ENCODE results near the gene MCF2.
A peak's percentile ranks its signal among the peaks of the same experiment; 100 is the strongest.

MCF2 gene

DNA sequence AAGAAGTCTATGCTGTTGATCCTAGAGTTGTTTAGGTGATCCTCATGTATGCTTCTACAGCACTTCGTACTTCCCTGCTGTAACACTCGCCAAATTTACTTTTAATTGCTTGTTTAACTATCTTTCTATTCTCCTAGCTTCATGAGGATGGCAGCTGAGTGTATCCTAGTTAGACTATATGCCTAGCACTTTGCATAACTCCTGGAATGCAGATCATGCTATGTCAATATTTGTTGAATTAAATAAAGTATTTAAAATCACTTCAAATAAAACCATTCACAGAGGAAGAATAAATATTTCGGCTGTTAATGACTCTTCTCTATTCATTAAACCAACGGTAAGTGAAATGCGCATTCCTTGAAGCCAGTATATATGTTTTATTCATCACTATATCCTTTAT lies 122.4 kb downstream of the MCF2 start:
- no peak for DNase-seq (ENCODE audit: low spot score)

DNA sequence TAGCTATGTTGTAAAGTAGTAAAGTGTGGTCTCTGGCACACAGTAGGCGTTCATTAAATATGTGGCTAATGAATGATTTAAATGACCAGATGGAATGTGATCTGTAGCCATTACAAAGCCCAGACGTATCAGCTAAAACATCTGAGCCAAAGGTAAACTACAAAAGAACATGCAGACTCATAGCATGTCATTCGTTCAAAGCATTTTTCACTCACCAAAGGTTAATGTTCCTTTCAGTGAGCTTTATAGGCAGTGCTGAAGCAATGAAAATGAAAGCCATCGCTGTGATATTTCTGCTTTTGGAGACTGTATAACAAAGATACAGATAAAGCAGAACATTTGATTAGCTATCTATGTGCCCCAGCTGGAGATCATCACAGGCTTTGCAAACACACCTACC lies 126.9 kb downstream of the MCF2 start:
- DNase-seq (ENCODE audit: low spot score): no peak

DNA sequence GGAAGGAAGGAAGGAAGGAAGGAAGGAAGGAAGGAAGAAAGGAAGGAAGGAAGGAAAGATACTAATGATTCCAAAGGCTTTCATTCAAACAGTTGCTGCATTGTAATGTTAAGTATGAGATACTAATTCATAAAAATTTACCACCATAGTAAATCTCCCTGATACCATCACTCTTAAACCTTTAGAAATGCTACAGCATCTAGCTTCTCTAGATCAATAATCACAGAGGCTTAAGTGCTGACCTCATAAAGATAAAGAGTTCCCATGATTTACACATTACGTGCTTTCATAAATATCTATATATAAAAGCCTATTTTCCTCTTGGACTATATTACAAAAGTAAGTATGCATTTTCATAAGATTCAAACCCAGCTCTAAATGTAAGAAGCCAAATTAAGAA lies 141.0 kb downstream of the MCF2 start:
- no peak for DNase-seq (ENCODE audit: low spot score)

DNA sequence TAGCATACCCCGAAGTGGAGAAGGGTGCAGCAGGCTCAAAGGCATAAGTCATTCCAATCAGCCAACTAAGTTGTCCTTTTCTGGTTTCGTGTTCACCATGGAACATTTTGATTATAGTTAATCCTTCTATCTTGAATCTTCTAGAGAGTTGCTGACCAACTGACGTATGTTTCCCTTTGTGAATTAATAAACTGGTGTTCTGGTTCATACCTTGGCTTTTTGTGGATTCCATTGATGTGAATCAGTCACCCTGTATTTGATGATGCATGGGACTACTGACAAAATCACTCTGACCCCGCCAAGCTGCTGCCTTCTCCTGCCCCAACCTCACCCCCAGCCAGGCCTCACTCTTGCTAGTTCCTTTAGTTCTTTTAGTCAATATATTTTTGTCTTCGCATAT lies 144.7 kb downstream of the MCF2 start:
- no peak for DNase-seq (ENCODE audit: low spot score)

DNA sequence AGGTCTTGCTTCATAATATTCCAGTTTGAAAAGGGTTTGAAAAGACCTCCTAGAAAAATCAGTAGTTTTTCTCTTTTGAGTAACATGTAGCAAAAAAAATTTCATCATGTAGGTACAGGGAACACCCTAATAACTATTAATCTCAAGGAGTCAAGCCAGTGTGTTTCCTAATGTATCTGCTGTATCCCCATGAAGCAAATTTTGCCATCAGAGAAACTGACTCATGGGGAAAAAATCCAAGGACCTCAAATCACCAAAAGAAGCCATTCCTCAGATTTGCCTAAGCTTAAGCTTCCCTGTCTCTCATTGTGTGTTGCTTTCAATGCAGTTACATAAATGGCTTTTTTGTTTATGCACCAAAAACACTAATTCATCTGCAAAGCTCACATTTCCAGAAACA lies 147.7 kb downstream of the MCF2 start:
- no peak for DNase-seq (ENCODE audit: low spot score)

DNA sequence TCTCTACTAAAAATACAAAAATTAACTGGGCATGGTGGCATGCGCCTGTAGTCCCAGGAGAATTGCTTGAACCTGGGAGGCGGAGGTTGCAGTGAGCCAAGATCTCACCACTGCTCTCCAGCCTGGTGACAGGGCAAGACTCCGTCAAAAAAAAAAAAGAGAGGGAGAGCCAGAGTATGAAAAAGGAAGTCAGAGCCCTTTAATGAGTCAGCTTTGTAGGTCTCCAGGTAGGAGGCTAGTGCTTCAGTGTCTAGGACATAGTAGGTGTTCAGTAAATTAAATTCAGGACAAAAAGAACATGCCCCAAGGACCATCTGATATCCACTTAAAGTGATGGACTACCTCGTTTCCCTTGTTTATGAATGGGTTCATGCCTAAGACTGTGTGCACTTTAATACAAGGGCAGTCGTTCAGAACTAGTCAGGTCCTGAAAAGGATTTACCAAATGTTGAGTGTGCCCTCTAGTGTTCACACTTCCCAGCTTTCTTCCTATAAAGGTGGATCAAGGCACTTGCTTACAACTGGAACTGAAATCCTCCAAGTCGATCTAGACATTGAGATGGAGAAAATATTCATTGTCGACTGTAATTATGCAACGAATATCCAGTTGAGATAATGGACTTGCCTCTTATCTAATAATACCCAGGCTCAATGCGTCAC lies 148.5 kb downstream of the MCF2 start:
- peak; percentile 0 for DNase-seq (ENCODE audit: low spot score)

DNA sequence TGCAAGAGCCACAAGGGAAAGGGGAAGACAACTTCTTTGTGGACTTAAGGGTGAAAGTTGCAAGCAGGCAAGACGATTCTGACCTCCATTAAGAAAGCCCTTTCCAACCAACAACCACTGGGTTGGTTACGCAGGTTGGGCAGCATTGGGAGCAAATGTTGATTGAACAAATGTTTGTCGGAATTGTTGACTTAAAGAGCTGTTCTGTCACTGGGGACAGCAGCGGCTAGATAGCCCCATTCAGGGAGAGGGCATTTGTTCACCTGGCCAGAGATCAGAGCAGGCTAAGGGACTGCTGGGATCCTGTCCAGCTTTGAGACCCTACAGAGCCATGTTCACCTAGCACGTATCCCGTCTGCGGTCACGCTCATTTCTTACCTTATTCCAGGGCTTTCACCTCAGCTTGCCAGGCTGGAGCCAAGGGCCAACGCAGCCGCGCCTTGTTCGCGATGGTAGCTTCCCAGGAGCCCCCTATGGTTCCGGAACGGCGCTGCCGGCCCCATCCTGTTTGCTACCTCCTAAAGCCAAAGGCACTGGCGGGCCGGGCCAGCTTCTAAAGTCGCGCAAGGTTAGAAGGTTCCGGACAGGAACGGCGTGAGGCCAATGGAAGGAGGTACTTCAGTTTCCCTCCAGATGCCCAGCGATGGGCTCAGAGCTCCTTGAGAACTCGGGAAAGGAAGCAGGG lies 152.8 kb downstream of the MCF2 start:
- DNase-seq (ENCODE audit: low spot score): no peak

DNA sequence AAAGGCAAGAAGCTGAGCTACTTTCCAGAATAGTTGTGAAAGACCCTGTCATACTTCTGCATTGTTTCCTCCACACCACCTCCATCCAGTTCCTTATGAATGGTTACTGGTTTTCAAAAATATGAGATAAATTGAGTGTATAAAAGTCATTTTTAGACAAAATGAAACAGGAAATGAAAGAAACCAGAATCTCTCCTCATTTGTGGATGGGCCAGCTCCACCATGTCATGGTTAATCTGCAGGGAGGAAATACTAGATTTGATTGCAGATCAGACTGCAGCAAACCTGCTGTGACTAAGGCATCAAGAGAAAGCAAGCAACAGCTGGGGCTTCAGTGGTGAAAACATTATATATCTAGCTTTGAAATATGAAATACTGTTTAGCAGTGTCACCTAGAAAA lies 153.6 kb downstream of the MCF2 start:
- no peak for DNase-seq (ENCODE audit: low spot score)

DNA sequence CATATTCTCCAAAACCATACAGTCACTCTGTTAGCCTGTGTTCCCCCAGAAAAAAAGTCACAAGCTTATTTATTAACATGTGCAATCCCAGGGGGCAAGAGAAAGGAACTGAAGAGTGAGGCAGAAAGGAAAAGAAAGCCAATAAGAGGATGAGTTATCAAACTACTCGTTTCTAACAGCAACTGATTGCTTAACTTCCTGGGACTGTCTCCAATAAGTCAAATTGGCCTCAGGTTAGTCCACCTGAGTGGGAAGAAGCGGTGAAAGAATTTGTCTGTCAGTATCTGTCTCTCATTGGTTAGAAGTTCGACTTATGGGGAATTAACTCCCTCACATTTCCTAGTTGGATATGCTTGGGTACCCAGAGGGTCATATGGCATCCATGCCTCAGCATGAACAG lies 163.4 kb downstream of the MCF2 start:
- DNase-seq (ENCODE audit: low spot score): no peak

DNA sequence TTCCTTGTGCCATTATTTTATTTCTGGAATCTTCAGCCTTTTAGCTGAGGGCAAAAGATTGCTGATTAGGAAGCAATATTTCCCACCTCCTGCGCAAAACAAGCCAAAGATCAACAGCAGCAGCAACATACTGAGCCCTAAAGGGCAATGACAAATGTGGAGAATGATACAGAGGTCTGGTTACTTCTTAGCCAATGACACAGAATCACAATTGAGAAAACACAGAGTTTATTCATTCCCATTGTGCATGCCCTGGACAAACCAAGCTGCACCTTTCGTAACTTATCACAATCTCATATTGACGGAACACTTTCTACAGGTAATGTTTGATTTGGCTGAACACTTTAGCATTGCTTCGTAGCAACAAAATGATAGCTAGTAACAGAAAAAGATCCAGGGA lies 164.0 kb downstream of the MCF2 start:
- no peak for DNase-seq (ENCODE audit: low spot score)

DNA sequence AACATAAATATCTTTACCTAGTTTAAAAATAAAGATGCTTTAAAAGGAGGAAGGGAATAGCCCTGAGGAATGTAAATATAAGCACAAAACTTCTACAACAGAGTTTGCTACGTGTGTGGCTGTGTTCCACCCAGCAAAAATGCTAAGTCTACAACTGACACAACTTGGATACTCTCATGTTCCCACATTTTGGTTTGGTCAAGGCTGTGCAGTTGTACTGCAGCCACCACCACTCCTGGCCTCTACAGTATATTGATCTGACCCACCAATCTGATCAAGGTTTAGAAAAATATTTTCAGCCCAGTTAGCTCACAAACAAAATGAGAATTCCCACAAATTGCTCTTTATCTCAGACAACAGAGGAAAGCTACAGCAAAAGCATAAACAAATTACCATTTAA lies 165.3 kb downstream of the MCF2 start:
- DNase-seq (ENCODE audit: low spot score): no peak

DNA sequence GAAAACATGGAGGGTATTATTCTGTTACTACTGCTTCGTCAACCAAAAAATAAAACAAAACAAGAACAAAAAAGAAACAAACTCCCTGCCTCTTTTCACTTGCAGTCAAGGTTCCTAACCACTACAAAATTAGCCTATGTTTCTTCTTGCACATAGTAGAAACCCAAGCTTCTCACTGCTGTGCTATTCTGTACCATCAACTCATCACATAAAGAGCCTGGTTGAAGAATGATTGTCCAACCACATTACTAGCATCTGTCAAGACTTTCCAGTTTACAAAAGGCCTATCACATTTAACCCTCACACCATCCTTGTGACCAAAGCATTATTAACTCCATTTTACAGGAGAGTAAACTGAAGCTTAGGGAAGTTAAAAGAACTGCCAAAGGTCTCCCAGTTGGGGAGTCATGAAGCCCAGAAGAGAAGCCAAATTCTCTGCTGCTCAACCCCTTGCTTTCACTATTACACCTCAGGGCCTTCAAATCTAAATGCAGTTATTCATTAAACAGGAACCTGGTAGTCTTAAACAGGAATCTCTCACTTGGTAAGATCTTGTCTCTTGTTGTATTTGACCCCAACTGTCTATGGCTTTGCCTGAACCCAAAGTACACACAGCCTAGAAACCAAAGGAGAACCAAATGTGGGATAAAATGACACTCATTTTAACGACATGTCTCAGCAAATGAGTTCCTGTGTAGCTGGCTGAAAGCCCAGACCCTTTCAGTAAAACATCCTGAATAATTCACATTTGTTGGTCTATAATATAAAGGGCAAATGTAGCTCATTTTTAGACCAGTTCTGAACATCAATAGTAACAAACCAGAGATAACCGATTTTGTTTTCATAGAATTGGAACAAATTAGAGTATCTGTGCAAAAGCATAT lies 168.8 kb downstream of the MCF2 start:
- no peak for DNase-seq (ENCODE audit: low spot score)

DNA sequence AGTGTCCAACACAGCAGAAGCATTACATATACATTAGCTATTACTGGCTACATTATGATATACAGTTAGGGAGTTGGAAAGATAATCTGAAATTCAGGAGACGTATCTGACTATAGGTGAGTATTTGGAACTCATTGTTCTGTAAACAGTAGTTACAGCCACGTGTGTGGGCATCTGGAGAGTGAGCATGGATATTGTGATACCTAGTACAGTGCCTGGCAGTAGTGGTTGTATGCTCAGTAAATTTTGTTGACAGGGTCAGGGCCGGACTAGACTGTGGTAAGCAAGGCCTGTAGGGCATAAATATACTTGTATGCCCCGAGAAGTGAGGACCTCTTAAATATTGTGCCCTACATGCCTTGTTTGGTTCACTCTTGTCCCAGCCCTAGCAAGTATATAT lies 174.5 kb downstream of the MCF2 start:
- DNase-seq (ENCODE audit: low spot score): no peak

DNA sequence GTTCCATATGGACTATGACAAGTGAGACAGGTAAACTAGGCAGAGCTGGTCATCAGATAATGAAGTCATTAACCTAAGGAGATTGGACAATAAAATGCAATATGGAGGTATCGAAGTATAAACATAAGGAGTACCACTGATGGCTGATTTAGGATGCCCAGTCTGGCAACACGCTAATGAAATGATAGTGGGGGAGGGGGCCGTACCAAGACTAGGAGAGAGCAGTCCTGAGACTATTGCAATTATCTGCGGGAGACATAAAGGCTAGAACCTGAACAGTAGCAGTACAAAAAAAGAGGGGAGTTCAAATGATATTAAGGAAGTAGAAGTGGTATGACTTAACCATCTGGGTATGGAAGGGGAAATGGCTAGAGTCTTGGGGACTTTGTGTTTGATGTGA lies 175.1 kb downstream of the MCF2 start:
- no peak for DNase-seq (ENCODE audit: low spot score)

Measured in CD4-positive, alpha-beta T cell treated with Interleukin-15 for 4 hours (primary cell).